SK-N-SH treated with all-trans-retinoic acid at 6 μM for 48 hours (cell line): ENCODE data around the gene PPP2R1B.

Experiments used
- ATAC-seq: fragments of 200-7000 bp; cut with Tn5 transposase; 3 replicates; pipeline ENCODE4 v1.9.1; 2020; ENCODE audit warnings: mild to moderate bottlenecking, moderate library complexity
- ARNTL ChIP-seq: fragments of 450-650 bp; formaldehyde crosslinking; IDR thresholded peaks from 2 replicates; pipeline ENCODE4 v1.5.0; 2020; ENCODE audit warnings: low read depth, mild to moderate bottlenecking, moderate library complexity, borderline replicate concordance
- BACH2 ChIP-seq: fragments of 250-450 bp; sonication (Bioruptor Pico); IDR thresholded peaks from 2 replicates; pipeline ENCODE4 v1.9.0; 2021; ENCODE audit warnings: mild to moderate bottlenecking, borderline replicate concordance
- CSDC2 ChIP-seq: fragments of 250-450 bp; sonication (Bioruptor Pico); IDR thresholded peaks from 2 replicates; pipeline ENCODE4 v1.5.0; 2020; ENCODE audit warnings: mild to moderate bottlenecking, moderate library complexity
- CSRNP3 ChIP-seq: fragments of 250-450 bp; sonication (Bioruptor Pico); IDR thresholded peaks from 2 replicates; pipeline ENCODE4 v1.5.1; 2021; ENCODE audit warnings: mild to moderate bottlenecking, moderate library complexity
- GLIS3 ChIP-seq: fragments of 250-450 bp; sonication (Bioruptor Pico); IDR thresholded peaks from 2 replicates; pipeline ENCODE4 v1.5.0; 2020; ENCODE audit warnings: mild to moderate bottlenecking, moderate library complexity
- OSR1 ChIP-seq: fragments of 250-450 bp; sonication (Bioruptor Pico); IDR thresholded peaks from 2 replicates; pipeline ENCODE4 v1.8.0; 2022; ENCODE audit warnings: moderate library complexity, mild to moderate bottlenecking, inconsistent platforms
- PATZ1 ChIP-seq: fragments of 250-450 bp; sonication (Bioruptor Pico); IDR thresholded peaks from 2 replicates; pipeline ENCODE4 v1.8.0; 2020; ENCODE audit warnings: mild to moderate bottlenecking, moderate library complexity, borderline replicate concordance
- PPARA ChIP-seq: fragments of 250-450 bp; sonication (Bioruptor Pico); IDR thresholded peaks from 2 replicates; pipeline ENCODE4 v1.5.0; 2020; ENCODE audit warnings: mild to moderate bottlenecking, borderline replicate concordance
- RARB ChIP-seq: fragments of 250-450 bp; sonication (Bioruptor Pico); IDR thresholded peaks from 2 replicates; pipeline ENCODE4 v1.8.0; 2021; ENCODE audit warnings: mild to moderate bottlenecking, moderate library complexity
- SNAI2 ChIP-seq: fragments of 250-450 bp; sonication (Bioruptor Pico); IDR thresholded peaks from 2 replicates; pipeline ENCODE4 v1.5.0; 2020; ENCODE audit warnings: mild to moderate bottlenecking, moderate library complexity
- TCF4 ChIP-seq: fragments of 250-450 bp; sonication (Bioruptor Pico); IDR thresholded peaks from 2 replicates; pipeline ENCODE4 v1.8.0; 2021; ENCODE audit warnings: mild to moderate bottlenecking, moderate library complexity, borderline replicate concordance
- TOX ChIP-seq: fragments of 250-450 bp; sonication (Bioruptor Pico); IDR thresholded peaks from 2 replicates; pipeline ENCODE4 v1.8.0; 2021; ENCODE audit warnings: mild to moderate bottlenecking, moderate library complexity, borderline replicate concordance
- TSHZ2 ChIP-seq: fragments of 250-450 bp; sonication (Bioruptor Pico); IDR thresholded peaks from 2 replicates; pipeline ENCODE4 v1.5.0; 2020; ENCODE audit warnings: mild to moderate bottlenecking, moderate library complexity
- ZC3H10 ChIP-seq: fragments of 250-450 bp; sonication (Bioruptor Pico); IDR thresholded peaks from 2 replicates; pipeline ENCODE4 v1.5.1; 2021; ENCODE audit warnings: mild to moderate bottlenecking, moderate library complexity
- ZFP3 ChIP-seq: fragments of 250-450 bp; sonication (Bioruptor Pico); IDR thresholded peaks from 2 replicates; pipeline ENCODE4 v1.5.0; 2020; ENCODE audit warnings: mild to moderate bottlenecking, moderate library complexity
- ZFP30 ChIP-seq: fragments of 450-650 bp; formaldehyde crosslinking; IDR thresholded peaks from 2 replicates; pipeline ENCODE4 v1.5.0; 2022; ENCODE audit warnings: mild to moderate bottlenecking, moderate library complexity
- ZNF565 ChIP-seq: fragments of 450-650 bp; formaldehyde crosslinking; conservative IDR thresholded peaks from 2 replicates; pipeline ENCODE4 v1.5.0; 2020; ENCODE audit warnings: low read depth, mild to moderate bottlenecking, moderate library complexity
- ZNF70 ChIP-seq: fragments of 450-650 bp; formaldehyde crosslinking; IDR thresholded peaks from 2 replicates; pipeline ENCODE4 v1.5.0; 2020; ENCODE audit warnings: mild to moderate bottlenecking, moderate library complexity
- ZNF8 ChIP-seq: fragments of 450-650 bp; formaldehyde crosslinking; IDR thresholded peaks from 2 replicates; pipeline ENCODE4 v1.5.0; 2020; ENCODE audit warnings: mild to moderate bottlenecking, moderate library complexity

PPP2R1B gene

GRCh38 chr11:111765320-111765983, 737 bp downstream of the PPP2R1B start:
- peak; percentile 50 for ATAC-seq
- TF ChIP-seq ZFP3 (CRISPR knock-in tag) (no peak), PPARA (no peak), TOX (no peak), ZNF565 (no peak), RARB (CRISPR knock-in tag) (no peak), OSR1 (CRISPR knock-in tag) (no peak), ZNF70 (CRISPR knock-in tag) (no peak), ZC3H10 (CRISPR knock-in tag) (no peak), CSRNP3 (CRISPR knock-in tag) (no peak), ZNF8 (CRISPR knock-in tag) (no peak), BACH2 (CRISPR knock-in tag) (no peak), ARNTL (CRISPR knock-in tag) (no peak), PATZ1 (CRISPR knock-in tag) (no peak), CSDC2 (no peak), TCF4 (no peak), GLIS3 (CRISPR knock-in tag) (no peak), SNAI2 (CRISPR knock-in tag) (no peak)

- ATAC-seq, result no peak
These were observed 1.6 kb downstream of the PPP2R1B start for GRCh38 chr11:111764621-111765020.

More at GRCh38 chr11:111764621-111765020, 1.6 kb downstream of the PPP2R1B start:
- TF ChIP-seq ZNF70 (CRISPR knock-in tag) (no peak), ZFP30 (no peak), TSHZ2 (CRISPR knock-in tag) (no peak), BACH2 (CRISPR knock-in tag) (no peak), PATZ1 (CRISPR knock-in tag) (no peak), ARNTL (CRISPR knock-in tag) (no peak), SNAI2 (CRISPR knock-in tag) (no peak)
